ENCODE measurements around the gene FAM3D. TPM values are rescaled to one million over a fixed set of nuclear protein-coding genes. Genes with fewer than 3 reads are reported as not detected.

FAM3D gene
- total and polyA plus RNA-seq, 2 of the 8 experiments (the other 6 are each of a cell fraction or from before 2014, with no cell fraction given), result not detected

DNA sequence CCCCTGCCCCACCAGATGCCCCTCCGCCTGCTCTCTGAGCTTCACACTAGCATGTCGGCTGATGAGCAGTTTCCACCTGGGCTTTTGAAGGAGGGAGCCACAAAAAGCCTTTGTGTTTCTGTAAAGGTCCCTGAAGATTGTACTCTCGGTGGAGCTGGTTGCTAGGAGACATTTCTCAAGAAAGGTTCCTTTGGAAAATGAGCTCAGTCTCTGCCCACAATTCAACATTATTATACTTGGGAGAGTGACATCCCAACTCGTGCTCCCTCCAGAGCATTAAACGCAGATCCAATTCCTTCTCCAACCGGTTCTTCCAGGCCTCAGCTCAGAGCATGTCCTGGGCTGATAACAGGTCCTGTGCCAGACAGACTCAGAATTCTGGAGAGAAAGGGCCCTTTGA is 62.5 kb downstream of the FAM3D start:
- Histone ChIP-seq H2BK12ac (ENCODE audit: low read depth, low read length) (no peak overlapping the region), H2BK20ac (ENCODE audit: low read length) (no peak overlapping the region), H3K18ac (ENCODE audit: extremely low read depth, low read length) (no peak overlapping the region), H3K56ac (replicated peaks; ENCODE audit: insufficient read length, low read depth, low read length) (no peak overlapping the region), H2BK15ac (ENCODE audit: low read length) (no peak overlapping the region), H4K5ac (ENCODE audit: insufficient read length, low read depth, low read length) (no peak overlapping the region), H3K4me2 (ENCODE audit: insufficient read depth in 1 of 2, low read depth in 2 of 2, low read length in 2 of 2) (no peak overlapping the region), H3K79me2 (ENCODE audit: control insufficient read depth in 1 of 2, insufficient read depth in 2 of 2, low read length in 2 of 2) (no peaks in the 10 kb centered on the region), H3K23ac (ENCODE audit: insufficient read length) (no peak overlapping the region), H2BK5ac (ENCODE audit: low read depth, low read length) (no peak overlapping the region), H3K79me1 (ENCODE audit: low read depth, low read length) (no peaks in the 10 kb centered on the region; the same call in 1 of the 2 replicates), H3K4me3 (ENCODE audit: extremely low read depth in 1 of 4, insufficient read depth in 2 of 4, low read depth in 3 of 4, low read length in 4 of 4) (no peak overlapping the region), H3K9me3 (ENCODE audit: insufficient read depth in 2 of 2, low read depth in 1 of 2, low read length in 1 of 2) (no peaks in the 10 kb centered on the region), H4K20me1 (replicated peaks in 1 of 2; ENCODE audit: control insufficient read depth in 1 of 2, insufficient read depth in 2 of 2, low read length in 2 of 2) (no peaks in the 10 kb centered on the region), H2BK120ac (replicated peaks; ENCODE audit: low read depth, low read length) (no peak overlapping the region), H4K91ac (replicated peaks; ENCODE audit: insufficient read length, low read length) (no peak overlapping the region), H2AK5ac (ENCODE audit: low read depth, low read length) (no peak overlapping the region), H3K36me3 (ENCODE audit: control insufficient read depth in 2 of 4, insufficient read depth in 4 of 4, low read length in 3 of 4) (no peaks in the 10 kb centered on the region), H3K9ac (replicated peaks in 1 of 4; ENCODE audit: extremely low read depth in 1 of 4, low read depth in 3 of 4, low read length in 3 of 4) (no peak overlapping the region), H3K4me1 (replicated peaks in 1 of 4; ENCODE audit: control insufficient read depth in 3 of 4, insufficient read depth in 4 of 4, low read length in 3 of 4) (no peaks in the 10 kb centered on the region), H3K23me2 (ENCODE audit: low read depth, low read length) (no peaks in the 10 kb centered on the region), H3K14ac (ENCODE audit: insufficient read length) (no peak overlapping the region), H4K8ac (ENCODE audit: extremely low read depth, insufficient read depth, low read length) (no peak overlapping the region), H3K27me3 (replicated peaks in 1 of 4; ENCODE audit: control insufficient read depth in 3 of 4, extremely low read depth in 1 of 4, insufficient read depth in 3 of 4, low read length in 3 of 4) (no peaks in the 10 kb centered on the region), H3K4ac (replicated peaks; ENCODE audit: insufficient read length, low read depth, low read length) (no peak overlapping the region), H2AFZ (ENCODE audit: low read length) (no peak overlapping the region), H3K27ac (ENCODE audit: low read depth, low read length) (no peak overlapping the region)
- POLR2A ChIA-PET (ENCODE audit: partially characterized antibody), result no interaction called here
- FAIRE-seq (no peak), DNase-seq (ENCODE audit: low read depth in 1 of 2, low spot score in 2 of 2) (no peak)
- 93% methylated on average over 6 of the region's 6 CpGs; no CpG with 5 or more reads in 1 of the 2 experiments for WGBS, 2 experiments (ENCODE audit: extremely low coverage in 1 of 2, insufficient coverage in 1 of 2, insufficient read length in 1 of 2, insufficient replicate concordance in 2 of 2, low coverage in 1 of 2, low lambda C conversion rate in 2 of 2, missing lambda C conversion rate in 1 of 2)
- CTCF ChIA-PET (ENCODE audit: partially characterized antibody), result interaction anchor here (0.7 to 2.7 kb wide), 6 partner anchors 13 to 44 kb away, joined by 3 to 15 read pairs (median 4); no protein-coding TSS in a partner anchor
- no peak for TF ChIP-seq NRF1 (IDR thresholded peaks at IDR 0.05; ENCODE audit: low read depth, low read length)
- no peak for TF ChIP-seq RBBP5 (IDR thresholded peaks at IDR 0.05; ENCODE audit: borderline replicate concordance, low read depth, low read length)
- TF ChIP-seq TCF12 (IDR thresholded peaks at IDR 0.05; ENCODE audit: low read depth, low read length), result no peak
- no peak for TF ChIP-seq SIX5 (IDR thresholded peaks at IDR 0.05; ENCODE audit: low read depth, low read length)
- no peak for TF ChIP-seq JUND (IDR thresholded peaks at IDR 0.05; ENCODE audit: low read length)
- TF ChIP-seq SUZ12 (IDR thresholded peaks at IDR 0.05; ENCODE audit: low read length), result no peak
